Stimulated activated CD4-positive, alpha-beta T cell treated with anti-CD3 and anti-CD28 coated beads, Interleukin-12 subunit alpha, Interleukin-12 subunit beta, amount 100 ng/mL, for 24 hours (primary cell): ENCODE results near the gene DUSP15.
A peak's percentile ranks its signal among the peaks of the same experiment; 100 is the strongest.

ENCODE experiments used
- DNase-seq, 2 experiments: peaks; one replicate each; pipeline ENCODE4 v3.0.0-alpha.2; 2020; ENCODE audit warnings: low read depth in 2 of 2

Gene DUSP15

GRCh38 chr20:31894980-31895675 lies 24.8 kb upstream of the DUSP15 start:
- DNase-seq, result no peak

GRCh38 chr20:31890646-31891045 lies 20.3 kb upstream of the DUSP15 start:
- DNase-seq, result no peak

GRCh38 chr20:31883829-31884228 lies 13.5 kb upstream of the DUSP15 start:
- no peak for DNase-seq

- no peak for DNase-seq
Measured at GRCh38 chr20:31881945-31882344, 11.6 kb upstream of the DUSP15 start.

GRCh38 chr20:31879143-31879987 lies 9.0 kb upstream of the DUSP15 start:
- peak; percentile 76 to 81 for DNase-seq

- DNase-seq, result no peak
Measured at GRCh38 chr20:31877684-31878083, 7.4 kb upstream of the DUSP15 start.

- no peak for DNase-seq
Measured at GRCh38 chr20:31875671-31876070, 5.3 kb upstream of the DUSP15 start.

- no peak for DNase-seq
Measured at GRCh38 chr20:31872406-31872805, 2.1 kb upstream of the DUSP15 start.

- DNase-seq, result no peak
Measured at GRCh38 chr20:31871618-31871954, 1.3 kb upstream of the DUSP15 start.

GRCh38 chr20:31870726-31871617 lies 645 bp upstream of the DUSP15 start:
- no peak for DNase-seq

GRCh38 chr20:31869673-31869941 lies 720 bp downstream of the DUSP15 start:
- no peak for DNase-seq

- no peak for DNase-seq
Measured at GRCh38 chr20:31868853-31869672, 1.3 kb downstream of the DUSP15 start.

- no peak for DNase-seq
Measured at GRCh38 chr20:31866221-31866620, 4.1 kb downstream of the DUSP15 start.

GRCh38 chr20:31864521-31865400 lies 5.6 kb downstream of the DUSP15 start:
- DNase-seq, result no peak

- DNase-seq, result no peak
Measured at GRCh38 chr20:31863296-31864085, 6.8 kb downstream of the DUSP15 start.

- no peak for DNase-seq
Measured at GRCh38 chr20:31862506-31862905, 7.8 kb downstream of the DUSP15 start.

- DNase-seq, result no peak
Measured at GRCh38 chr20:31862157-31862470, 8.2 kb downstream of the DUSP15 start.

GRCh38 chr20:31861385-31862156 lies 8.8 kb downstream of the DUSP15 start:
- peak; percentile 39 to 50 for DNase-seq

GRCh38 chr20:31861135-31861384 lies 9.3 kb downstream of the DUSP15 start:
- no peak for DNase-seq
